ENCODE measurements around the gene SEMA3B.

- no peak for TF ChIP-seq GATA2 (IDR thresholded peaks at IDR 0.05; ENCODE audit: low read depth, low read length)
- TF ChIP-seq GATA3 (IDR thresholded peaks at IDR 0.05; ENCODE audit: low read depth, low read length): no peak
Measured at GRCh38 chr3:50323092-50323600, 54.2 kb downstream of the SEMA3B start.

Data from SH-SY5Y (cell line).